ENCODE measurements around the gene SLC30A7. TPM values are rescaled to one million over a fixed set of nuclear protein-coding genes. Genes with fewer than 3 reads are reported as not detected.

SLC30A7 gene
- total and polyA plus RNA-seq, 2 of the 13 experiments (the other 11 are each of a cell fraction or from before 2014, with no cell fraction given): 8.3 to 40.8 TPM

- TF ChIP-seq RAD51 (IDR thresholded peaks at IDR 0.05; ENCODE audit: borderline replicate concordance) (no peak), FOSL1 (CRISPR knock-in tag; IDR thresholded peaks at IDR 0.05; ENCODE audit: borderline replicate concordance) (no peak), SPEN (CRISPR knock-in tag; IDR thresholded peaks at IDR 0.05; ENCODE audit: low read depth) (no peak), NFE2 (CRISPR knock-in tag; IDR thresholded peaks at IDR 0.05) (no peak), SRSF1 (optimal IDR thresholded peaks at IDR 0.05; ENCODE audit: low read depth, low read length) (no peak), PBX2 (CRISPR knock-in tag; IDR thresholded peaks at IDR 0.05) (no peak), ZNF788 (CRISPR knock-in tag; IDR thresholded peaks at IDR 0.05; ENCODE audit: borderline replicate concordance) (no peak), ZNF746 (CRISPR knock-in tag; IDR thresholded peaks at IDR 0.05) (no peak), ZNF773 (CRISPR knock-in tag; IDR thresholded peaks at IDR 0.05; ENCODE audit: borderline replicate concordance) (no peak), ARID5B (CRISPR knock-in tag; IDR thresholded peaks at IDR 0.05) (no peak)
Observed at GRCh38 chr1:100998426-100998825, 102.5 kb downstream of the SLC30A7 start (continued).
